Activated naive CD8-positive, alpha-beta T cell (primary cell): ENCODE results near the gene SPEN.
"Not testable (repeated sequence)": the region's sequence is repeated elsewhere in the genome, so short reads cannot be mapped to it uniquely, and the experiment has no call there.

Source experiments
- H3K27ac Mint-ChIP-seq: one replicate; pipeline ENCODE4 v1.8.0; 2021; ENCODE audit warnings: mixed read lengths
- H3K27me3 Mint-ChIP-seq: one replicate; pipeline ENCODE4 v1.8.0; 2021; ENCODE audit warnings: mixed read lengths
- H3K36me3 Mint-ChIP-seq: one replicate; pipeline ENCODE4 v1.8.0; 2021; ENCODE audit warnings: mixed read lengths
- H3K4me1 Mint-ChIP-seq: one replicate; pipeline ENCODE4 v1.8.0; 2021; ENCODE audit warnings: low read depth, mixed read lengths
- H3K4me3 Mint-ChIP-seq: one replicate; pipeline ENCODE4 v1.8.0; 2021; ENCODE audit warnings: mild to moderate bottlenecking, mixed read lengths
- H3K9me3 Mint-ChIP-seq: one replicate; pipeline ENCODE4 v1.8.0; 2021; ENCODE audit warnings: low read depth, mixed read lengths

Gene SPEN

DNA sequence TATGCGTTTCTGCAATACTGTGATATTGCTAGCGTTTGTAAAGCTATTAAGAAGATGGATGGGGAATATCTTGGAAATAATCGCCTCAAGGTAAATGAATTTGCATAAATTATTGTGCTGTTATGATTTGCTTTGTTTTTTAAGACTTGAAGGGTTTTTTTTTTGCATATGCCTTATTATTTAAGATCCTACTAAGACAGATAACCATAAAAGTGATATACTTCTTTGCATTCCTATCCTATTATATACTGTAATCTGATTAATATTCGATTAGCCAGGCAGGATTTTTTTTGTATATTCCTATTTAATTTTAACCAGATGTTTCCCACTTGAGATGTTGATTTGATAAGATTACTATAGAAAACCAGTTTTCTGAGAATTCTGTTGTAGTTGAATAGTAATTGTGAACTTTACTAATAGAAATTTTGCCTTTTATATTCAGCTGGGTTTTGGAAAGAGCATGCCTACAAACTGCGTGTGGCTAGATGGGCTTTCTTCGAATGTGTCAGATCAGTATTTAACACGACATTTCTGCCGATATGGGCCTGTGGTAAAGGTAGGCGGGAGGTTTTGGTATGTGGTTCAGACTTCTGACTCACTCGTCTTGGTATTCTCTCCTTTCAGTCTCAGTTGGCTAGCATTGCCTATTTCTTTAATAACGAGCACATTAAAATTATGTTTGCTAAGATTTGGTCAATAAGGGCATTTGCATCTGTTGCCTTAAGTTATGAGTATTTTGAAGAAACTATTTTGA is 71.6 kb downstream of the SPEN start:
- H3K9me3 Mint-ChIP-seq = no peaks in the 10 kb centered on the region
- peak overlapping the region; percentile 80 for H3K27ac Mint-ChIP-seq
- peak overlapping the region; percentile 62 for H3K4me3 Mint-ChIP-seq
- H3K4me1 Mint-ChIP-seq = peaks cover 49% of the 10 kb centered on the region
- H3K27me3 Mint-ChIP-seq = no peaks in the 10 kb centered on the region
- H3K36me3 Mint-ChIP-seq = peaks cover 10% of the 10 kb centered on the region

DNA sequence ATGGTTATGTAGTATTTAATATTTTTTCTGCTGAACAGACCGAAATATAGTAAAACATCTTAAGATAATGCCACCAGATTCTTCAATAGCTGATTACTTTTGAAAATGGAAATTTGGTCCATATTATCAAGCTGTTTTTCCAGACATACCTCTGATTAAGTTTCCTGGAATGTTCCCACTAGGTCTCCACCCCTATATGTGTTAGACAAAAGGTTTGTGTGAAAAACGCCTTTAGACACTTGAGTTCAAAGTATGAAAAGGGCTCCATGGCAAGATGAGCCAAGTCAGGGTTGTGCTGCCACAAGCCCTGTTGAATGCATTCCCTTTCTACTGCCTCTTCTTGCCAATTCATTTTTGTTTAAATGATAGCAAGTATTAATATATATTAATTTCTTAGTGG is 75.7 kb downstream of the SPEN start:
- peaks cover 8% of the 10 kb centered on the region for H3K36me3 Mint-ChIP-seq

DNA sequence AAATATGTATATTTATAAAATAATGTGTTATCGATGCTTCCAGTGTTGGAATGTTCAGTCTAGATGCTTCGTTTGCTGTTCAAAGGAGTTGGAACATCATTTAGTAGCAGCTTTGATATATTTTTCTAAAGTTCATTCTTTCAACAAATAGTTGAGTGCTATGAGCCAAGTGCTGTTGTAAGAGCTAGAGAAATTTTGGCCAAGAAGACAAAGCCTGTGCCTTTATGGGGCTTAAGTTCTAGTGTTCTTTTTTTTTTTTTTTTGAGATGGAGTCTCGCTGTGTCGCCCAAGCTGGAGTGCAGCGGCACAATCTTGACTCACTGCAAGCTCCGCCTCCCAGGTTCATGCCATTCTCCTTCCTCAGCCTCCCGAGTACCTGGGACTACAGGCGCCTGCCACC is 78.9 kb downstream of the SPEN start:
- H3K9me3 Mint-ChIP-seq, H3K27me3 Mint-ChIP-seq, H3K36me3 Mint-ChIP-seq, H3K4me1 Mint-ChIP-seq, H3K27ac Mint-ChIP-seq, H3K4me3 Mint-ChIP-seq: not testable (repeated sequence)

More for the DNA sequence above, 75.7 kb downstream of the SPEN start:
- no peaks in the 10 kb centered on the region for H3K27me3 Mint-ChIP-seq
- H3K27ac Mint-ChIP-seq = no peak overlapping the region
- peaks cover 21% of the 10 kb centered on the region for H3K4me1 Mint-ChIP-seq
- H3K9me3 Mint-ChIP-seq = no peaks in the 10 kb centered on the region
- H3K4me3 Mint-ChIP-seq = no peak overlapping the region

DNA sequence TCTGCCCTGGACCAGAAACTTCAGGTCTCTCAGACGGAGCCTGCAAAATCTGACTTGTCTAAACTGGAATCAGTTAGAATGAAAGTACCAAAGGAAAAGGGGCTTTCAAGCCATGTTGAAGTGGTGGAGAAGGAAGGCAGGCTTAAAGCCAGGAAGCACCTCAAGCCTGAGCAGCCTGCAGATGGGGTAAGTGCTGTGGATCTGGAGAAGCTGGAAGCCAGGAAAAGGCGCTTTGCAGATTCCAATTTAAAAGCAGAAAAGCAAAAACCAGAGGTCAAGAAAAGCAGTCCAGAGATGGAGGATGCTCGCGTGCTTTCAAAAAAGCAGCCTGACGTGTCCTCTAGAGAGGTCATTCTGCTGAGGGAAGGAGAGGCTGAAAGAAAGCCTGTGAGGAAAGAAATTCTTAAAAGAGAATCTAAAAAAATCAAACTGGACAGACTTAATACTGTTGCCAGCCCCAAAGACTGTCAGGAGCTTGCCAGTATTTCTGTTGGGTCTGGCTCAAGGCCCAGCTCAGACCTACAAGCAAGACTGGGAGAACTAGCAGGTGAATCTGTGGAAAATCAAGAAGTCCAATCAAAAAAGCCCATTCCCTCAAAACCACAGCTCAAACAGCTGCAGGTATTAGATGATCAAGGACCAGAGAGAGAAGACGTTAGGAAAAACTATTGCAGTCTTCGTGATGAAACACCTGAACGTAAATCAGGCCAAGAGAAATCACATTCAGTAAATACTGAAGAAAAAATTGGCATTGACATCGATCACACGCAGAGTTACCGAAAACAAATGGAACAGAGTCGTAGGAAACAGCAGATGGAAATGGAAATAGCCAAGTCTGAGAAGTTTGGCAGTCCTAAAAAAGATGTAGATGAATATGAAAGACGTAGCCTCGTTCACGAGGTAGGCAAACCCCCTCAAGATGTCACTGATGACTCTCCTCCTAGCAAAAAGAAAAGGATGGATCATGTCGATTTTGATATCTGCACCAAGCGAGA is 81.8 kb downstream of the SPEN start:
- Mint-ChIP-seq H3K36me3 (peaks cover 5% of the 10 kb centered on the region), H3K27ac (peak overlapping the region; percentile 65), H3K4me3 (no peak overlapping the region), H3K4me1 (no peaks in the 10 kb centered on the region), H3K27me3 (no peaks in the 10 kb centered on the region), H3K9me3 (no peaks in the 10 kb centered on the region)

DNA sequence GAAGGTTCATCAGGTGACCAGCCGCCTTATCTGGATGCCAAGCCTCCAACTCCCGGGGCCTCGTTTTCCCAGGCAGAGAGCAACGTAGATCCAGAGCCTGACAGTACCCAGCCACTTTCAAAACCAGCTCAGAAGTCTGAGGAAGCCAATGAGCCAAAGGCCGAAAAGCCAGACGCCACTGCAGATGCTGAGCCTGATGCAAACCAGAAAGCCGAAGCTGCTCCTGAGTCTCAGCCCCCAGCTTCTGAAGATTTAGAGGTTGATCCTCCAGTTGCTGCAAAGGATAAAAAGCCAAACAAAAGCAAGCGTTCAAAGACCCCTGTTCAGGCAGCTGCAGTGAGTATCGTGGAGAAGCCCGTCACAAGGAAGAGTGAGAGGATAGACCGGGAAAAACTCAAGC is 83.9 kb downstream of the SPEN start:
- no peaks in the 10 kb centered on the region for H3K9me3 Mint-ChIP-seq
- H3K4me3 Mint-ChIP-seq = no peak overlapping the region
- H3K27me3 Mint-ChIP-seq = no peaks in the 10 kb centered on the region
- peak overlapping the region; percentile 70 for H3K27ac Mint-ChIP-seq
- H3K4me1 Mint-ChIP-seq = no peaks in the 10 kb centered on the region
- H3K36me3 Mint-ChIP-seq = peaks cover 5% of the 10 kb centered on the region

DNA sequence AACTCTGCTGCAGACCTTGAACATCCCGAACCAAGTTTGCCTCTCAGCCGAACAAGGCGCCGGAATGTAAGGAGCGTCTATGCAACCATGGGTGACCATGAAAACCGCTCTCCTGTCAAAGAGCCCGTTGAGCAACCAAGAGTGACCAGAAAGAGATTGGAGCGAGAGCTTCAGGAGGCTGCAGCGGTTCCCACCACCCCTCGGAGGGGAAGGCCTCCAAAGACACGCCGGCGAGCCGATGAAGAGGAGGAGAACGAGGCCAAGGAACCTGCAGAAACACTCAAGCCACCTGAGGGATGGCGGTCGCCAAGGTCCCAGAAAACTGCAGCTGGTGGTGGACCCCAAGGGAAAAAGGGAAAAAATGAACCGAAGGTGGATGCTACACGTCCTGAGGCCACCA is 84.4 kb downstream of the SPEN start:
- H3K4me1 Mint-ChIP-seq = no peaks in the 10 kb centered on the region
- peak overlapping the region; percentile 70 for H3K27ac Mint-ChIP-seq
- H3K9me3 Mint-ChIP-seq = no peaks in the 10 kb centered on the region
- H3K4me3 Mint-ChIP-seq = no peak overlapping the region
- no peaks in the 10 kb centered on the region for H3K27me3 Mint-ChIP-seq
- H3K36me3 Mint-ChIP-seq = peaks cover 5% of the 10 kb centered on the region

DNA sequence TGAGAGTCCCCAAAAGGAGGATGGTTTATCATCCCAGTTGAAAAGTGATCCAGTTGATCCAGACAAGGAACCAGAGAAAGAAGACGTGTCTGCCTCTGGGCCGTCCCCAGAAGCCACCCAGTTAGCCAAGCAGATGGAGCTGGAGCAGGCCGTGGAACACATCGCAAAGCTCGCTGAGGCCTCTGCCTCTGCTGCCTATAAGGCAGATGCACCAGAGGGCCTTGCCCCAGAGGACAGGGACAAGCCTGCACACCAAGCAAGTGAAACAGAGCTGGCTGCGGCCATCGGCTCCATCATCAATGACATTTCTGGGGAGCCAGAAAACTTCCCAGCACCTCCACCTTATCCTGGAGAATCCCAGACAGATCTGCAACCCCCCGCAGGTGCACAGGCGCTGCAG is 85.1 kb downstream of the SPEN start:
- H3K27me3 Mint-ChIP-seq = no peaks in the 10 kb centered on the region
- H3K27ac Mint-ChIP-seq = peak overlapping the region; percentile 61
- H3K9me3 Mint-ChIP-seq = no peaks in the 10 kb centered on the region
- peaks cover 4% of the 10 kb centered on the region for H3K4me1 Mint-ChIP-seq
- H3K4me3 Mint-ChIP-seq = no peak overlapping the region
- peaks cover 5% of the 10 kb centered on the region for H3K36me3 Mint-ChIP-seq

DNA sequence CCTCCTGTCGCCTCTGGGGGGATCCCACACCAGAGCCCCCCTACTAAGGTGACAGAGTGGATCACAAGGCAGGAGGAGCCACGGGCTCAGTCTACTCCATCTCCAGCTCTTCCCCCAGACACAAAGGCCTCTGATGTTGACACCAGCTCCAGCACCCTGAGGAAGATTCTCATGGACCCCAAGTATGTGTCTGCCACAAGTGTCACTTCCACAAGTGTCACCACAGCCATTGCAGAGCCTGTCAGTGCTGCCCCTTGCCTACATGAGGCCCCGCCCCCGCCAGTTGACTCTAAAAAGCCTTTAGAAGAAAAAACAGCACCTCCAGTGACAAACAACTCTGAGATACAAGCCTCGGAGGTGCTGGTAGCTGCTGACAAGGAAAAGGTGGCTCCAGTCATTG is 86.2 kb downstream of the SPEN start:
- Mint-ChIP-seq H3K27ac (peak overlapping the region; percentile 54), H3K36me3 (peaks cover under 1% of the 10 kb centered on the region), H3K27me3 (no peaks in the 10 kb centered on the region), H3K9me3 (no peaks in the 10 kb centered on the region), H3K4me3 (no peak overlapping the region), H3K4me1 (peaks cover 4% of the 10 kb centered on the region)

DNA sequence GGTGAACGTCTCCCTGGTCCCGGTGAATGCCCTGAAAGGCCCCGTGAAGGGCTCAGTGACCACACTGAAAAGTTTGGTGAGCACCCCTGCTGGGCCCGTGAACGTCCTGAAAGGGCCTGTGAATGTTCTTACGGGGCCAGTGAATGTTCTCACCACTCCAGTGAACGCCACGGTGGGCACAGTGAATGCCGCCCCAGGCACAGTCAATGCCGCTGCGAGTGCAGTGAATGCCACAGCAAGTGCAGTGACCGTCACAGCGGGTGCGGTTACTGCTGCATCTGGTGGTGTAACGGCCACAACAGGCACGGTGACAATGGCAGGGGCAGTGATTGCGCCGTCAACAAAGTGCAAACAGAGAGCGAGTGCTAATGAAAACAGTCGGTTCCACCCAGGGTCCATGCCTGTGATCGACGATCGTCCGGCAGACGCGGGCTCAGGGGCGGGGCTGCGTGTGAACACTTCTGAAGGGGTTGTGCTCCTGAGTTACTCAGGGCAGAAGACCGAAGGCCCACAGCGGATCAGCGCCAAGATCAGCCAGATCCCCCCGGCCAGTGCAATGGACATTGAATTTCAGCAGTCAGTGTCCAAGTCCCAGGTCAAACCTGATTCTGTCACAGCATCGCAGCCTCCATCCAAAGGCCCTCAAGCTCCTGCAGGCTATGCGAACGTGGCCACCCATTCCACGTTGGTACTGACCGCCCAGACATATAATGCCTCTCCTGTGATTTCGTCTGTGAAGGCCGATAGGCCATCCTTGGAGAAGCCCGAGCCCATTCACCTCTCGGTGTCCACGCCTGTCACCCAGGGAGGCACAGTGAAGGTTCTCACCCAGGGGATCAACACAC is 86.9 kb downstream of the SPEN start:
- H3K36me3 Mint-ChIP-seq = no peaks in the 10 kb centered on the region
- peak overlapping the region; percentile 70 for H3K27ac Mint-ChIP-seq
- peaks cover 4% of the 10 kb centered on the region for H3K4me1 Mint-ChIP-seq
- H3K9me3 Mint-ChIP-seq = no peaks in the 10 kb centered on the region
- no peaks in the 10 kb centered on the region for H3K27me3 Mint-ChIP-seq
- no peak overlapping the region for H3K4me3 Mint-ChIP-seq

DNA sequence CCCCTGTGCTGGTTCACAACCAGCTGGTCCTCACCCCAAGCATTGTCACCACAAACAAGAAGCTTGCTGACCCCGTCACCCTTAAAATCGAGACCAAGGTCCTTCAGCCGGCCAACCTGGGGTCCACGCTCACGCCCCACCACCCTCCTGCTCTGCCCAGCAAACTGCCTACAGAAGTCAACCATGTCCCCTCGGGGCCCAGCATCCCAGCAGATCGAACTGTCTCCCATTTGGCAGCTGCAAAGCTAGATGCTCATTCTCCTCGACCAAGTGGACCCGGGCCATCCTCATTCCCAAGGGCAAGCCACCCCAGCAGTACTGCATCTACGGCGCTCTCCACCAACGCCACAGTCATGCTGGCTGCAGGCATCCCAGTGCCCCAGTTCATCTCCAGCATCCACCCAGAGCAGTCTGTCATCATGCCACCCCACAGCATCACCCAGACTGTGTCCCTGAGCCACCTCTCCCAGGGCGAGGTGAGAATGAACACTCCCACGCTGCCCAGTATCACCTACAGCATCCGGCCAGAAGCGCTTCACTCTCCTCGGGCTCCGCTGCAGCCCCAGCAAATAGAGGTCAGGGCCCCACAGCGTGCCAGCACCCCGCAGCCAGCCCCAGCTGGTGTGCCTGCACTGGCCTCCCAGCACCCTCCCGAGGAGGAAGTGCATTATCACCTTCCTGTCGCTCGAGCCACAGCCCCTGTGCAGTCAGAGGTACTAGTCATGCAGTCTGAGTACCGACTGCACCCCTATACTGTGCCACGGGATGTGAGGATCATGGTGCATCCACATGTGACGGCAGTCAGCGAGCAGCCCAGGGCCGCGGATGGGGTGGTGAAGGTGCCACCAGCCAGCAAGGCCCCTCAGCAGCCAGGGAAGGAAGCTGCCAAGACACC is 87.8 kb downstream of the SPEN start:
- no peaks in the 10 kb centered on the region for H3K27me3 Mint-ChIP-seq
- no peaks in the 10 kb centered on the region for H3K9me3 Mint-ChIP-seq
- H3K27ac Mint-ChIP-seq = peak overlapping the region; percentile 70
- H3K4me3 Mint-ChIP-seq = no peak overlapping the region
- no peaks in the 10 kb centered on the region for H3K36me3 Mint-ChIP-seq
- H3K4me1 Mint-ChIP-seq = peaks cover 4% of the 10 kb centered on the region

DNA sequence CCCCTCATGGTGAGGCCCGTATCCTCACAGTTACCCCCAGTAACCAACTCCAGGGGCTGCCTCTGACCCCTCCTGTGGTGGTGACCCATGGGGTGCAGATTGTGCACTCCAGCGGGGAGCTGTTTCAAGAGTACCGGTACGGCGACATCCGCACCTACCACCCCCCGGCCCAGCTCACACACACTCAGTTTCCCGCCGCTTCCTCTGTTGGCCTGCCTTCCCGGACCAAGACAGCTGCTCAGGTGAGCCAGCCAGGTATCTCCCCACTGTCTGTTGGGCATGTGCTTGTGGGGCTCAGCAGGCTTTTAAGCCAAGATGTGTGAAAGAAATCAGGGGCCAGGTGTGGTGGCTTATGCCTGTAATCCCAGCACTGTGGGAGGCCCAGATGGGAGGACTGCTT is 88.5 kb downstream of the SPEN start:
- Mint-ChIP-seq H3K9me3 (no peaks in the 10 kb centered on the region), H3K4me1 (peaks cover 4% of the 10 kb centered on the region), H3K27me3 (no peaks in the 10 kb centered on the region), H3K27ac (peak overlapping the region; percentile 66), H3K36me3 (no peaks in the 10 kb centered on the region), H3K4me3 (no peak overlapping the region)

DNA sequence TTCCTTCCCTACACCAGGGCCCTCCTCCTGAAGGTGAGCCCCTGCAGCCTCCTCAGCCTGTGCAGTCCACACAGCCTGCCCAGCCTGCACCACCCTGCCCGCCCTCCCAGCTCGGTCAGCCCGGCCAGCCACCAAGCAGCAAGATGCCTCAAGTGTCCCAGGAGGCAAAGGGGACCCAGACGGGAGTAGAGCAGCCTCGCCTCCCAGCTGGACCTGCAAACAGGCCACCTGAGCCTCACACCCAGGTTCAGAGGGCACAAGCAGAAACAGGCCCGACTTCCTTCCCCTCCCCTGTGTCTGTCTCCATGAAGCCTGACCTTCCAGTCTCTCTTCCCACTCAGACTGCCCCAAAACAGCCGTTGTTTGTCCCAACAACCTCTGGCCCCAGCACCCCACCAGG is 89.6 kb downstream of the SPEN start:
- H3K9me3 Mint-ChIP-seq = no peaks in the 10 kb centered on the region
- H3K27ac Mint-ChIP-seq = peak overlapping the region; percentile 80
- no peaks in the 10 kb centered on the region for H3K36me3 Mint-ChIP-seq
- H3K4me3 Mint-ChIP-seq = no peak overlapping the region
- H3K4me1 Mint-ChIP-seq = peaks cover 4% of the 10 kb centered on the region
- no peaks in the 10 kb centered on the region for H3K27me3 Mint-ChIP-seq

DNA sequence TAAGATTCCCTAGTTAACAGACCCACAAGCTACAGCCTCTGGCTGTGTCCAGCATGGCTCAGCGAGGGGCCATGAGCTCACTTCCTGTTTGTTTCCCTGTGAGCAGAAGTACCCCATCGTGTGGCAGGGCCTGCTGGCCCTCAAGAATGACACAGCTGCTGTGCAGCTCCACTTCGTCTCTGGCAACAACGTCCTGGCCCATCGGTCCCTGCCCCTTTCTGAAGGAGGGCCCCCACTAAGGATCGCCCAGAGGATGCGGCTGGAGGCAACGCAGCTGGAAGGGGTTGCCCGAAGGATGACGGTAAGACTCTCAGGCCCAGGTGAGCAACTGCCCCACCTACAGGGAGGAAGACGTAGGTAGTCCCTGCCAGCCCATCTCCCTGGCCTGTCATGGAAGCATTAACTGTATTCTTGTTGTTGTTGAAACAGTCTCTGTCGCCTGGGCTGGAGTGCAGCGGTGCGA is 90.2 kb downstream of the SPEN start:
- no peaks in the 10 kb centered on the region for H3K36me3 Mint-ChIP-seq
- no peaks in the 10 kb centered on the region for H3K9me3 Mint-ChIP-seq
- H3K4me1 Mint-ChIP-seq = peaks cover 4% of the 10 kb centered on the region
- no peak overlapping the region for H3K4me3 Mint-ChIP-seq
- H3K27ac Mint-ChIP-seq = peak overlapping the region; percentile 80
- no peaks in the 10 kb centered on the region for H3K27me3 Mint-ChIP-seq
